Ishikawa (cell line): Measurements from ENCODE around the gene UFSP1.

Experiments used
- EGR1 ChIP-seq: IDR thresholded peaks from 2 replicates; pipeline ENCODE4 v1.6.1; 2012
- TF ChIP-seq, protein P1 (sequence below): IDR thresholded peaks from 2 replicates; pipeline ENCODE4 v1.6.1; 2012; ENCODE audit warnings: low read depth, mild to moderate bottlenecking

DNA sequence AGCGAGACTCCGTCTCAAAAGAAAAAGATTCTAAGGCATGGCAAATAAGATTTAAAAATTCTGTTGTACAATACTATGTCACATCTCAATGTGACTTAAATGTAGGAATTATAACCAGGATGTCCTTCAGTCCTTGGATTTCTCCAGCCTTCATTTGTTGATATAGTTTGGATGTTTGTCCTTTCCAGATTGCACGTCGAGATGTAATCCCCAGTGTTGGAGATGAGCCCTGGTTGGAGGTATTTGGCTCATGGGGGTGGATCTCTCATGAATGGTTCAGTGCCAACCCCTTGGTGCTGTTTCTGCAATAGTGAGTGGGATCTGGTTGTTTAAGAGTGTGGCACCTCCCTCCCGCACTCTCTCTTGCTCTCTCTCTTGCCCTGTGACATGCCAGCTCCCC, 19.0 kb upstream of the UFSP1 start:
- TF ChIP-seq, protein P1, sequence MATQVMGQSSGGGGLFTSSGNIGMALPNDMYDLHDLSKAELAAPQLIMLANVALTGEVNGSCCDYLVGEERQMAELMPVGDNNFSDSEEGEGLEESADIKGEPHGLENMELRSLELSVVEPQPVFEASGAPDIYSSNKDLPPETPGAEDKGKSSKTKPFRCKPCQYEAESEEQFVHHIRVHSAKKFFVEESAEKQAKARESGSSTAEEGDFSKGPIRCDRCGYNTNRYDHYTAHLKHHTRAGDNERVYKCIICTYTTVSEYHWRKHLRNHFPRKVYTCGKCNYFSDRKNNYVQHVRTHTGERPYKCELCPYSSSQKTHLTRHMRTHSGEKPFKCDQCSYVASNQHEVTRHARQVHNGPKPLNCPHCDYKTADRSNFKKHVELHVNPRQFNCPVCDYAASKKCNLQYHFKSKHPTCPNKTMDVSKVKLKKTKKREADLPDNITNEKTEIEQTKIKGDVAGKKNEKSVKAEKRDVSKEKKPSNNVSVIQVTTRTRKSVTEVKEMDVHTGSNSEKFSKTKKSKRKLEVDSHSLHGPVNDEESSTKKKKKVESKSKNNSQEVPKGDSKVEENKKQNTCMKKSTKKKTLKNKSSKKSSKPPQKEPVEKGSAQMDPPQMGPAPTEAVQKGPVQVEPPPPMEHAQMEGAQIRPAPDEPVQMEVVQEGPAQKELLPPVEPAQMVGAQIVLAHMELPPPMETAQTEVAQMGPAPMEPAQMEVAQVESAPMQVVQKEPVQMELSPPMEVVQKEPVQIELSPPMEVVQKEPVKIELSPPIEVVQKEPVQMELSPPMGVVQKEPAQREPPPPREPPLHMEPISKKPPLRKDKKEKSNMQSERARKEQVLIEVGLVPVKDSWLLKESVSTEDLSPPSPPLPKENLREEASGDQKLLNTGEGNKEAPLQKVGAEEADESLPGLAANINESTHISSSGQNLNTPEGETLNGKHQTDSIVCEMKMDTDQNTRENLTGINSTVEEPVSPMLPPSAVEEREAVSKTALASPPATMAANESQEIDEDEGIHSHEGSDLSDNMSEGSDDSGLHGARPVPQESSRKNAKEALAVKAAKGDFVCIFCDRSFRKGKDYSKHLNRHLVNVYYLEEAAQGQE = no peak
- no peak for TF ChIP-seq EGR1
